ENCODE data around the gene CIART.
"Not testable (repeated sequence)": the region's sequence is repeated elsewhere in the genome, so short reads cannot be mapped to it uniquely, and the experiment has no call there.

The CIART gene

GRCh38 chr1:150311762-150312161 lies 29.4 kb downstream of the CIART start:
- DNase-seq = no peak

GRCh38 chr1:150314691-150315090 lies 32.3 kb downstream of the CIART start:
- DNase-seq = not testable (repeated sequence)

- no peak for DNase-seq
These were observed 38.3 kb downstream of the CIART start for GRCh38 chr1:150320667-150320978.

- DNase-seq = no peak
These were observed 39.4 kb downstream of the CIART start for GRCh38 chr1:150321826-150322166.

GRCh38 chr1:150322310-150322709 lies 40.0 kb downstream of the CIART start:
- DNase-seq = no peak

- no peak for DNase-seq
These were observed 50.4 kb downstream of the CIART start for GRCh38 chr1:150332651-150333290.
